ENCODE measurements around the gene GPR142. TPM values are rescaled to one million over a fixed set of nuclear protein-coding genes. Genes with fewer than 3 reads are reported as not detected.

The GPR142 gene
- total and polyA plus RNA-seq, 11 donors = not detected

DNA sequence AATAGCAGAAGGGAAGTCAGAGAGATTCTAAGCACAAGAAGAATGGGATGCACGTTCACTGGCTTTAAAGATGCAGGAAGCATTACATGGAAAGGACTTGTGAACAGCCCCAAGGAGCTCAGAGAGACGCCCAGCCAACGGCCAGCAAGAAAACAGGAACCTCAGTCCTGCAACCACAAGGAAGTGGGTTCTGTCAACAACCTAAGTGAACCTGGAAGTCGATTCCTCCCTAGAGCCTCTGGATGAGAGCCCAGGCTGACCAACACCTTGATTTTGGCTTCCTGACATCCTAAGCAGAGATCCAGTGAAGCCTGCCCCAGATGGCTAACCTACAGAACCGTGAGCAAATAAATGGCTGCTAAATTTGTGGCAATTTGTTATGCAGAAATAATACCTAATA is 24.5 kb downstream of the GPR142 start:
- DNase-seq = peak in 1 of 5 donors; percentile 10
- no peak for ATAC-seq
- Histone ChIP-seq H3K27ac (no peak overlapping the region), H3K27me3 (no peaks in the 10 kb centered on the region), H3K4me1 (peaks cover 0 to 14% (median 4%) of the 10 kb centered on the region in 12 donors), H3K4me3 (no peak overlapping the region), H3K9me3 (no peaks in the 10 kb centered on the region), H3K36me3 (no peaks in the 10 kb centered on the region)
- TF ChIP-seq POLR2A (IDR thresholded peaks at IDR 0.05) (no peak), CTCF (IDR thresholded peaks at IDR 0.05) (no peak)
- intact Hi-C loops (cut with DNase I) = loop anchor here in 1 of 10 donors (5.0 kb wide), 1 partner anchor 36 kb away; no protein-coding TSS in a partner anchor
- WGBS, 4 donors = 61 to 68% (median 68%) methylated on average over 5 of the region's 5 CpGs

- no peak overlapping the region for H3K27ac ChIP-seq
- DNase-seq (no peak), ATAC-seq (no peak)
- no peaks in the 10 kb centered on the region for H3K27me3 ChIP-seq
- peaks cover 0 to 11% (median 3%) of the 10 kb centered on the region in 12 donors for H3K4me1 ChIP-seq
- no peak overlapping the region for H3K4me3 ChIP-seq
- TF ChIP-seq POLR2A (IDR thresholded peaks at IDR 0.05) (no peak), CTCF (IDR thresholded peaks at IDR 0.05) (no peak)
- intact Hi-C loops (cut with DNase I) = loop anchor here in 1 of 10 donors (5.0 kb wide), 1 partner anchor 34 kb away; no protein-coding TSS in a partner anchor
- WGBS, 4 donors = 64 to 74% (median 69%) methylated on average over 5 of the region's 5 CpGs
- H3K9me3 ChIP-seq = no peaks in the 10 kb centered on the region
- no peaks in the 10 kb centered on the region for H3K36me3 ChIP-seq
These were observed 25.5 kb downstream of the GPR142 start for GRCh38 chr17:74392848-74393247.

GRCh38 chr17:74393346-74393942 is 26.1 kb downstream of the GPR142 start:
- no peak for TF ChIP-seq POLR2A (IDR thresholded peaks at IDR 0.05)
- peaks cover 0 to 11% (median 3%) of the 10 kb centered on the region in 12 donors for H3K4me1 ChIP-seq
- no peak overlapping the region for H3K4me3 ChIP-seq
- H3K36me3 ChIP-seq = no peaks in the 10 kb centered on the region
- no peak for ATAC-seq
- intact Hi-C loops (cut with DNase I) = loop anchor here in 1 of 10 donors (5.0 kb wide), 1 partner anchor 34 kb away; no protein-coding TSS in a partner anchor
- no peak for DNase-seq
- no peaks in the 10 kb centered on the region for H3K9me3 ChIP-seq
- H3K27ac ChIP-seq = no peak overlapping the region
- H3K27me3 ChIP-seq = no peaks in the 10 kb centered on the region
- 66 to 87% (median 81%) methylated on average over 6 of the region's 6 CpGs for WGBS, 4 donors

- ATAC-seq = peak in 2 of 4 donors; percentile 20 to 36
- Histone ChIP-seq H3K4me3 (no peak overlapping the region), H3K36me3 (no peaks in the 10 kb centered on the region), H3K27ac (no peak overlapping the region), H3K27me3 (no peaks in the 10 kb centered on the region), H3K4me1 (peaks cover 0 to 11% (median 3%) of the 10 kb centered on the region in 12 donors), H3K9me3 (no peaks in the 10 kb centered on the region)
- 71 to 73% (median 72%) methylated on average over 9 to 12 of the region's 12 CpGs for WGBS, 4 donors
- TF ChIP-seq POLR2A (IDR thresholded peaks at IDR 0.05) (no peak), CTCF (IDR thresholded peaks at IDR 0.05) (no peak)
- intact Hi-C loops (cut with DNase I) = loop anchor here in 1 of 10 donors (5.0 kb wide), 1 partner anchor 33 kb away; no protein-coding TSS in a partner anchor
- no peak for DNase-seq
These were observed 27.1 kb downstream of the GPR142 start for GRCh38 chr17:74394275-74394950.

All from heart left ventricle (tissue), 16 donors.